H9 (cell line): ENCODE measurements around the gene FSTL4. TPM values are rescaled to one million over a fixed set of nuclear protein-coding genes. Genes with fewer than 3 reads are reported as not detected.

ENCODE experiments used
- DNase-seq: peaks from one replicate; pipeline ENCODE4 v3.0.0-alpha.2; 2017
- H2AFZ ChIP-seq: one replicate; pipeline ENCODE4 v1.6.1; 2013; ENCODE audit warnings: mild to moderate bottlenecking, low read length, control low read depth, moderate library complexity
- H2AK5ac ChIP-seq: 2 replicates; pipeline ENCODE4 v1.6.1; 2013; ENCODE audit warnings: low read length, control low read depth, mixed read lengths; ENCODE audit not compliant: insufficient read length
- H2BK120ac ChIP-seq: one replicate; pipeline ENCODE4 v1.6.1; 2013; ENCODE audit warnings: low read depth, mild to moderate bottlenecking, low read length, control low read depth, inconsistent platforms; ENCODE audit not compliant: poor library complexity, severe bottlenecking
- H2BK12ac ChIP-seq: 2 replicates; pipeline ENCODE4 v1.6.1; 2013; ENCODE audit warnings: low read length, control low read depth, mixed read lengths, low read depth; ENCODE audit not compliant: insufficient read length
- H2BK15ac ChIP-seq: 2 replicates; pipeline ENCODE4 v1.6.1; 2013; ENCODE audit warnings: low read depth, low read length, control low read depth
- H2BK20ac ChIP-seq: one replicate; pipeline ENCODE4 v1.6.1; 2013; ENCODE audit warnings: low read depth, mild to moderate bottlenecking, low read length, control low read depth, inconsistent platforms; ENCODE audit not compliant: poor library complexity, severe bottlenecking
- H2BK5ac ChIP-seq: 2 replicates; pipeline ENCODE4 v1.6.1; 2013; ENCODE audit warnings: low read length, control low read depth, mixed read lengths; ENCODE audit not compliant: insufficient read length
- H3K14ac ChIP-seq: 2 replicates; pipeline ENCODE4 v1.6.1; 2013; ENCODE audit warnings: low read length, control low read depth; ENCODE audit not compliant: insufficient read depth
- H3K18ac ChIP-seq: 2 replicates; pipeline ENCODE4 v1.6.1; 2013; ENCODE audit warnings: low read depth, mild to moderate bottlenecking, mixed read lengths, low read length, control low read depth; ENCODE audit not compliant: insufficient read length
- H3K23ac ChIP-seq: 2 replicates; pipeline ENCODE4 v1.6.1; 2013; ENCODE audit warnings: low read length, control low read depth, mixed read lengths, low read depth; ENCODE audit not compliant: insufficient read length
- H3K23me2 ChIP-seq: 2 replicates; pipeline ENCODE4 v1.6.1; 2013; ENCODE audit warnings: low read depth, mild to moderate bottlenecking, mixed read lengths, low read length, control low read depth; ENCODE audit not compliant: insufficient read length, poor library complexity, severe bottlenecking
- H3K27ac ChIP-seq: 2 replicates; pipeline ENCODE4 v1.5.1; 2013; ENCODE audit warnings: low read length, control low read depth, mixed read lengths, low read depth; ENCODE audit not compliant: insufficient read length
- H3K27me3 ChIP-seq: 2 replicates; pipeline ENCODE4 v1.6.1; 2013; ENCODE audit warnings: low read length, control low read depth, inconsistent platforms; ENCODE audit not compliant: insufficient read depth
- H3K4ac ChIP-seq: 2 replicates; pipeline ENCODE4 v1.6.1; 2013; ENCODE audit warnings: low read depth, mild to moderate bottlenecking, control low read depth, inconsistent platforms, low read length, moderate library complexity
- H3K4me1 ChIP-seq: 2 replicates; pipeline ENCODE4 v1.6.1; 2013; ENCODE audit warnings: low read length, control low read depth, inconsistent platforms; ENCODE audit not compliant: insufficient read depth
- H3K4me2 ChIP-seq: 2 replicates; pipeline ENCODE4 v1.6.1; 2013; ENCODE audit warnings: low read length, control low read depth, mixed read lengths; ENCODE audit not compliant: insufficient read length, insufficient read depth
- H3K56ac ChIP-seq: 2 replicates; pipeline ENCODE4 v1.6.1; 2013; ENCODE audit warnings: low read depth, mild to moderate bottlenecking, mixed read lengths, low read length, control low read depth; ENCODE audit not compliant: insufficient read length
- H3K79me1 ChIP-seq: 2 replicates; pipeline ENCODE4 v1.6.1; 2013; ENCODE audit warnings: low read depth, mild to moderate bottlenecking, moderate library complexity, low read length, control low read depth, inconsistent platforms; ENCODE audit not compliant: insufficient read depth, poor library complexity, severe bottlenecking
- H3K79me2 ChIP-seq: 2 replicates; pipeline ENCODE4 v1.6.1; 2013; ENCODE audit warnings: low read length, control low read depth, inconsistent platforms; ENCODE audit not compliant: insufficient read depth
- H3K9ac ChIP-seq: 2 replicates; pipeline ENCODE4 v1.6.1; 2013; ENCODE audit warnings: low read length, control low read depth, mixed read lengths; ENCODE audit not compliant: insufficient read length; ENCODE audit errors: extremely low read depth
- H3K9me3 ChIP-seq: one replicate; pipeline ENCODE4 v1.6.1; 2013; ENCODE audit warnings: low read depth, low read length, inconsistent platforms; ENCODE audit not compliant: control insufficient read depth
- H3T11ph ChIP-seq: one replicate; pipeline ENCODE4 v1.6.1; 2013; ENCODE audit warnings: mild to moderate bottlenecking, low read length, control low read depth, inconsistent platforms
- H4K20me1 ChIP-seq: one replicate; pipeline ENCODE4 v1.6.1; 2013; ENCODE audit not compliant: control insufficient read depth, insufficient read length, insufficient read depth
- H4K5ac ChIP-seq: 2 replicates; pipeline ENCODE4 v1.6.1; 2013; ENCODE audit warnings: low read depth, mild to moderate bottlenecking, mixed read lengths, low read length, control low read depth; ENCODE audit not compliant: insufficient read length
- H4K8ac ChIP-seq: replicated peaks from 2 replicates; pipeline ENCODE4 v1.6.1; 2013; ENCODE audit warnings: low read length, control low read depth, mixed read lengths, low read depth; ENCODE audit not compliant: insufficient read length
- H4K91ac ChIP-seq: 2 replicates; pipeline ENCODE4 v1.6.1; 2013; ENCODE audit warnings: low read depth, mild to moderate bottlenecking, moderate library complexity, mixed read lengths, low read length, control low read depth; ENCODE audit not compliant: insufficient read length
- H3K27ac Mint-ChIP-seq, 3 experiments: 2 replicates in 2 of 3; 3 replicates in 1 of 3; pipeline ENCODE4 v1.8.0; 2020 to 2021; ENCODE audit warnings: mixed read lengths in 3 of 3, mild to moderate bottlenecking in 1 of 3, moderate library complexity in 1 of 3
- H3K27me3 Mint-ChIP-seq: 2 replicates; pipeline ENCODE4 v1.8.0; 2021; ENCODE audit warnings: low read depth, mild to moderate bottlenecking, moderate library complexity, mixed read lengths
- H3K36me3 Mint-ChIP-seq, 3 experiments: 2 replicates in 2 of 3; 3 replicates in 1 of 3; pipeline ENCODE4 v1.8.0; 2020 to 2021; ENCODE audit warnings: low read depth in 3 of 3, mixed read lengths in 3 of 3; ENCODE audit not compliant: insufficient read depth in 1 of 3
- H3K4me1 Mint-ChIP-seq, 2 experiments: 2 replicates each; pipeline ENCODE4 v1.8.0; 2020; ENCODE audit warnings: mixed read lengths in 2 of 2
- H3K4me3 Mint-ChIP-seq, 2 experiments: 2 replicates in 1 of 2; 3 replicates in 1 of 2; pipeline ENCODE4 v1.8.0; 2020 to 2021; ENCODE audit warnings: mild to moderate bottlenecking in 2 of 2, mixed read lengths in 2 of 2, moderate library complexity in 1 of 2
- H3K9me3 Mint-ChIP-seq, 2 experiments: 2 replicates in 1 of 2; 3 replicates in 1 of 2; pipeline ENCODE4 v1.8.0; 2020; ENCODE audit warnings: mild to moderate bottlenecking in 2 of 2, mixed read lengths in 2 of 2, moderate library complexity in 1 of 2
- WGBS: extraction: QIAGEN DNeasy Blood & Tissue Kit; methylation state at CpG from one replicate; pipeline ENCODE4 v1.1.7; 2013; ENCODE audit warnings: missing lambda C conversion rate, low lambda C conversion rate, mixed read lengths; ENCODE audit not compliant: insufficient read length; ENCODE audit errors: extremely low coverage; 5-methylcytosine and 5-hydroxymethylcytosine counted together
- total RNA-seq: library from RNA; stranded (reverse); gene quantifications from 2 replicates; pipeline ENCODE4 v1.2.1, GENCODE V29; 2021
- TF ChIP-seq, protein P1 (sequence below): fragments of 200-600 bp; sonication (generic); conservative IDR thresholded peaks from 3 replicates; pipeline ENCODE4 v1.8.0; 2021; ENCODE audit warnings: antibody characterized with exemption, mild to moderate bottlenecking

Gene FSTL4
- total RNA-seq, 1 experiment from 2014 or later, result 5.7 TPM

- Mint-ChIP-seq H3K4me1 (peaks cover 19 to 26% of the 10 kb centered on the region in 2 experiments), H3K27me3 (peaks cover 3% of the 10 kb centered on the region; the same call in 1 of the 2 replicates), H3K27ac (no peak overlapping the region), H3K9me3 (no peaks in the 10 kb centered on the region), H3K36me3 (no peaks in the 10 kb centered on the region; a peak in 1 of 7 replicates), H3K4me3 (no peak overlapping the region)
- H2BK15ac ChIP-seq, result no peak overlapping the region
- H3K4ac ChIP-seq, result no peak overlapping the region
- H3K23me2 ChIP-seq, result no peaks in the 10 kb centered on the region
- H4K91ac ChIP-seq, result no peak overlapping the region
- no peak overlapping the region for H3K23ac ChIP-seq
- no peak overlapping the region for H3K14ac ChIP-seq
- H3K4me1 ChIP-seq, result peaks cover 5% of the 10 kb centered on the region; the same call in 1 of the 2 replicates
- H2BK20ac ChIP-seq, result no peak overlapping the region
- peak; percentile 4 for DNase-seq
- H2AK5ac ChIP-seq, result no peak overlapping the region
- H4K5ac ChIP-seq, result no peak overlapping the region
- H4K20me1 ChIP-seq, result no peaks in the 10 kb centered on the region
- H3K79me1 ChIP-seq, result no peaks in the 10 kb centered on the region
- H2AFZ ChIP-seq, result no peak overlapping the region
- TF ChIP-seq, protein P1, sequence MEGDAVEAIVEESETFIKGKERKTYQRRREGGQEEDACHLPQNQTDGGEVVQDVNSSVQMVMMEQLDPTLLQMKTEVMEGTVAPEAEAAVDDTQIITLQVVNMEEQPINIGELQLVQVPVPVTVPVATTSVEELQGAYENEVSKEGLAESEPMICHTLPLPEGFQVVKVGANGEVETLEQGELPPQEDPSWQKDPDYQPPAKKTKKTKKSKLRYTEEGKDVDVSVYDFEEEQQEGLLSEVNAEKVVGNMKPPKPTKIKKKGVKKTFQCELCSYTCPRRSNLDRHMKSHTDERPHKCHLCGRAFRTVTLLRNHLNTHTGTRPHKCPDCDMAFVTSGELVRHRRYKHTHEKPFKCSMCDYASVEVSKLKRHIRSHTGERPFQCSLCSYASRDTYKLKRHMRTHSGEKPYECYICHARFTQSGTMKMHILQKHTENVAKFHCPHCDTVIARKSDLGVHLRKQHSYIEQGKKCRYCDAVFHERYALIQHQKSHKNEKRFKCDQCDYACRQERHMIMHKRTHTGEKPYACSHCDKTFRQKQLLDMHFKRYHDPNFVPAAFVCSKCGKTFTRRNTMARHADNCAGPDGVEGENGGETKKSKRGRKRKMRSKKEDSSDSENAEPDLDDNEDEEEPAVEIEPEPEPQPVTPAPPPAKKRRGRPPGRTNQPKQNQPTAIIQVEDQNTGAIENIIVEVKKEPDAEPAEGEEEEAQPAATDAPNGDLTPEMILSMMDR, result no peak
- no CpG with 5 or more reads among the region's 10 CpGs for WGBS
- no peak overlapping the region for H2BK120ac ChIP-seq
- H3K27ac ChIP-seq, result no peak overlapping the region
- H3K18ac ChIP-seq, result no peak overlapping the region
- H3K9me3 ChIP-seq, result no peaks in the 10 kb centered on the region
- no peaks in the 10 kb centered on the region for H3K27me3 ChIP-seq
- no peak overlapping the region for H3K4me2 ChIP-seq
- H3K79me2 ChIP-seq, result no peaks in the 10 kb centered on the region
- no peak overlapping the region for H2BK12ac ChIP-seq
- no peak overlapping the region for H4K8ac ChIP-seq
- H3T11ph ChIP-seq, result no peak overlapping the region
- no peak overlapping the region for H3K56ac ChIP-seq
- H3K9ac ChIP-seq, result no peak overlapping the region
- H2BK5ac ChIP-seq, result no peak overlapping the region
Observed at GRCh38 chr5:133386662-133387061, 225.7 kb downstream of the FSTL4 start.
